Fibroblast of lung (primary cell): ENCODE data around the gene TBX4. TPM values are rescaled to one million over a fixed set of nuclear protein-coding genes. Genes with fewer than 3 reads are reported as not detected.

Source experiments
- DNase-seq, 2 donors: peaks; one replicate each; pipeline versions ENCODE4 v3.0.0 to v3.0.0-alpha.2; 2010; ENCODE audit warnings: low read depth in 2 of 2
- H2AFZ ChIP-seq: 2 replicates; pipeline ENCODE4 v1.5.1; 2012; ENCODE audit warnings: low read length, control low read depth, inconsistent platforms
- H3K27ac ChIP-seq: 2 replicates; pipeline ENCODE4 v1.5.1; 2011; ENCODE audit warnings: low read length, control low read depth; ENCODE audit not compliant: insufficient read depth
- H3K27me3 ChIP-seq: 2 replicates; pipeline ENCODE4 v1.5.1; 2011; ENCODE audit warnings: mild to moderate bottlenecking, low read length; ENCODE audit not compliant: control insufficient read depth, insufficient read depth
- H3K36me3 ChIP-seq: 2 replicates; pipeline ENCODE4 v1.5.1; 2011; ENCODE audit warnings: low read length; ENCODE audit not compliant: control insufficient read depth, insufficient read depth
- H3K4me1 ChIP-seq: 2 replicates; pipeline ENCODE4 v1.5.1; 2011; ENCODE audit warnings: low read length; ENCODE audit not compliant: control insufficient read depth, insufficient read depth; ENCODE audit errors: extremely low read depth
- H3K4me2 ChIP-seq: 2 replicates; pipeline ENCODE4 v1.5.1; 2011; ENCODE audit warnings: low read length, control low read depth; ENCODE audit not compliant: insufficient read depth; ENCODE audit errors: extremely low read depth
- H3K4me3 ChIP-seq, 4 experiments: fragments of 200-600 bp in 1 of 4; sonication (generic) in 1 of 4; replicated peaks in 1 of 4; 2 replicates each; pipeline ENCODE4 v1.5.1; 2011 to 2016; ENCODE audit warnings: low read length in 4 of 4, low read depth in 3 of 4, mild to moderate bottlenecking in 3 of 4, control low read depth in 2 of 4, inconsistent platforms in 1 of 4, mixed read lengths in 1 of 4; ENCODE audit not compliant: insufficient read depth in 1 of 4; ENCODE audit errors: control extremely low read depth in 1 of 4
- H3K79me2 ChIP-seq: 2 replicates; pipeline ENCODE4 v1.5.1; 2012; ENCODE audit warnings: mild to moderate bottlenecking, low read length, inconsistent platforms; ENCODE audit not compliant: control insufficient read depth, insufficient read depth
- H3K9ac ChIP-seq: 2 replicates; pipeline ENCODE4 v1.5.1; 2011; ENCODE audit warnings: mild to moderate bottlenecking, low read length, control low read depth; ENCODE audit not compliant: insufficient read depth
- H3K9me3 ChIP-seq: 2 replicates; pipeline ENCODE4 v1.5.1; 2012; ENCODE audit warnings: low read depth, low read length; ENCODE audit not compliant: control insufficient read depth, insufficient read depth
- H4K20me1 ChIP-seq: 2 replicates; pipeline ENCODE4 v1.5.1; 2011; ENCODE audit warnings: low read length; ENCODE audit not compliant: control insufficient read depth, insufficient read depth; ENCODE audit errors: extremely low read depth
- CTCF ChIP-seq, 2 donors: IDR thresholded peaks in 1 of 2; conservative IDR thresholded peaks in 1 of 2; 1 replicate in 1 of 2; 2 replicates in 1 of 2; pipeline ENCODE4 v1.5.1; 2011 to 2012; ENCODE audit warnings: low read length in 2 of 2, control low read depth in 1 of 2, inconsistent platforms in 1 of 2, low read depth in 1 of 2, mild to moderate bottlenecking in 1 of 2
- EZH2 ChIP-seq: IDR thresholded peaks from 2 replicates; pipeline ENCODE4 v1.5.1; 2012; ENCODE audit warnings: low read length, control low read depth, mild to moderate bottlenecking; ENCODE audit errors: missing control alignments
- polyA plus RNA-seq, 2 donors: library from polyadenylated mRNA; depleted of rRNA in 1 of 2; stranded (reverse) in 1 of 2; unstranded in 1 of 2; fragments of >200 nt; gene quantifications; 2 replicates each; pipeline ENCODE4 v1.2.1, GENCODE V29; 2011 to 2012; ENCODE audit warnings: missing spikeins in 1 of 2
- total RNA-seq: library from RNA; depleted of rRNA; stranded (reverse); fragments of >200 nt; gene quantifications from 2 replicates; pipeline ENCODE4 v1.2.1, GENCODE V29; 2014

TBX4 gene
- total and polyA plus RNA-seq, 2 donors (not counting 1 experiment from before 2014, with no cell fraction given) = 44.1 to 93.9 TPM

- Histone ChIP-seq H3K27ac (no peak overlapping the region), H3K4me3 (no peak overlapping the region), H3K36me3 (peaks cover 17% of the 10 kb centered on the region), H2AFZ (no peak overlapping the region), H3K9me3 (no peaks in the 10 kb centered on the region), H3K79me2 (no peaks in the 10 kb centered on the region), H3K4me2 (no peak overlapping the region), H3K4me1 (peaks cover 28% of the 10 kb centered on the region), H3K27me3 (no peaks in the 10 kb centered on the region), H3K9ac (no peak overlapping the region), H4K20me1 (no peaks in the 10 kb centered on the region)
- TF ChIP-seq EZH2 (no peak), CTCF (conservative IDR thresholded peaks at IDR 0.05 in 1 of 2, IDR thresholded peaks at IDR 0.05 in 1 of 2; ENCODE audit: low read depth in 1 of 2, low read length in 2 of 2) (no peak)
- peak in 1 of 2 donors; percentile 44 for DNase-seq
These were observed 33.0 kb downstream of the TBX4 start for GRCh38 chr17:61485067-61485775.

GRCh38 chr17:61486135-61487120, 34.2 kb downstream of the TBX4 start:
- Histone ChIP-seq H2AFZ (no peak overlapping the region), H3K9me3 (no peaks in the 10 kb centered on the region), H3K4me2 (no peak overlapping the region), H3K27ac (peak overlapping the region; percentile 13), H3K27me3 (no peaks in the 10 kb centered on the region), H3K4me3 (no peak overlapping the region), H3K9ac (no peak overlapping the region), H3K4me1 (peaks cover 32% of the 10 kb centered on the region), H4K20me1 (no peaks in the 10 kb centered on the region), H3K79me2 (no peaks in the 10 kb centered on the region), H3K36me3 (peaks cover 11% of the 10 kb centered on the region)
- no peak for TF ChIP-seq EZH2
- peak; percentile 13 to 20 for TF ChIP-seq CTCF (conservative IDR thresholded peaks at IDR 0.05 in 1 of 2, IDR thresholded peaks at IDR 0.05 in 1 of 2; ENCODE audit: low read depth in 1 of 2, low read length in 2 of 2)
- peak in 1 of 2 donors; percentile 58 for DNase-seq
